HuH-7.5 (cell line): Measurements from ENCODE around the gene CCT8.
"Not testable (repeated sequence)": the region's sequence is repeated elsewhere in the genome, so short reads cannot be mapped to it uniquely, and the experiment has no call there.

ENCODE experiments used
- DNase-seq: peaks from one replicate; pipeline ENCODE4 v3.0.0; 2011; ENCODE audit warnings: low spot score

CCT8 gene

GRCh38 chr21:29022166-29022565 is 51.3 kb downstream of the CCT8 start:
- DNase-seq, result no peak

- DNase-seq, result no peak
These were observed 54.9 kb downstream of the CCT8 start for GRCh38 chr21:29018540-29018939.

- no peak for DNase-seq
These were observed 55.7 kb downstream of the CCT8 start for GRCh38 chr21:29017639-29018237.

GRCh38 chr21:29011236-29011635 is 62.2 kb downstream of the CCT8 start:
- DNase-seq, result not testable (repeated sequence)

- DNase-seq, result no peak
These were observed 65.1 kb downstream of the CCT8 start for GRCh38 chr21:29008367-29008766.

GRCh38 chr21:29007810-29008209 is 65.6 kb downstream of the CCT8 start:
- DNase-seq, result no peak

GRCh38 chr21:29007135-29007534 is 66.3 kb downstream of the CCT8 start:
- DNase-seq, result no peak
